K562 (cell line): ENCODE measurements around the gene GINS2. TPM values are rescaled to one million over a fixed set of nuclear protein-coding genes. Genes with fewer than 3 reads are reported as not detected.

Experiments
- ATAC-seq: fragments of 200-7000 bp; cut with Tn5 transposase; 3 replicates; pipeline ENCODE4 v1.9.1; 2020; ENCODE audit warnings: moderate library complexity
- BruUV-seq: library from RNA; stranded (reverse); fragments of 400-500 nt; replicated peaks from 2 replicates; lab custom pipeline; 2021; lab: Mats Ljungman, UMichigan
- CTCF ChIA-PET: fragments of 300-600 bp; formaldehyde crosslinking; extraction: SDS; loops from one replicate; lab custom pipeline; 2021; ENCODE audit warnings: low intra/inter-chr PET ratio; lab: Yijun Ruan, JAX
- POLR2A ChIA-PET: fragments of 300-600, 350-650 bp; sonication (Branson Sonifier 250); formaldehyde crosslinking; extraction: SDS; loops from one replicate; lab custom pipeline; 2021; ENCODE audit warnings: antibody characterized with exemption, inconsistent platforms; lab: Yijun Ruan, JAX
- DNase-seq, 4 experiments: peaks; one replicate each; pipeline versions ENCODE4 v3.0.0 to v3.0.0-alpha.2; 2011 to 2018; ENCODE audit warnings: low spot score in 3 of 4, mixed read lengths in 3 of 4; ENCODE audit errors: extremely low read depth in 1 of 4
- FAIRE-seq: peaks from 2 replicates; lab custom pipeline; 2011; peaks lifted over from hg19 to GRCh38; lab: Jason Lieb, UNC
- H2AFZ ChIP-seq: 2 replicates; pipeline ENCODE4 v1.6.0; 2011; ENCODE audit warnings: low read depth, low read length, control low read depth, inconsistent platforms
- H3K27ac ChIP-seq: fragments of 200-600 bp; 3 replicates; pipeline ENCODE4 v1.8.0; 2011; ENCODE audit warnings: low read depth, mild to moderate bottlenecking, control low read depth, inconsistent platforms, low read length, moderate library complexity, mixed read lengths; ENCODE audit errors: extremely low read depth
- H3K27me3 ChIP-seq, 2 experiments: fragments of 300-600 bp in 1 of 2; 2 replicates in 1 of 2; 3 replicates in 1 of 2; pipeline versions ENCODE4 v1.6.0 to v1.8.0; 2011; ENCODE audit warnings: inconsistent platforms in 2 of 2, low read length in 2 of 2, mild to moderate bottlenecking in 1 of 2, mixed read lengths in 1 of 2, moderate library complexity in 1 of 2; ENCODE audit not compliant: control insufficient read depth in 2 of 2, insufficient read depth in 2 of 2
- H3K36me3 ChIP-seq: fragments of 300-600 bp; 3 replicates; pipeline ENCODE4 v1.8.0; 2011; ENCODE audit warnings: mild to moderate bottlenecking, low read length, inconsistent platforms; ENCODE audit not compliant: control insufficient read depth, insufficient read depth
- H3K4me1 ChIP-seq, 2 experiments: fragments of 200-600 bp in 1 of 2; replicated peaks in 1 of 2; 2 replicates in 1 of 2; 3 replicates in 1 of 2; pipeline versions ENCODE4 v1.5.1 to v1.8.0; 2011; ENCODE audit warnings: inconsistent platforms in 2 of 2, low read length in 2 of 2, mild to moderate bottlenecking in 1 of 2, mixed read lengths in 1 of 2, moderate library complexity in 1 of 2; ENCODE audit not compliant: control insufficient read depth in 2 of 2, insufficient read depth in 2 of 2
- H3K4me2 ChIP-seq: 2 replicates; pipeline ENCODE4 v1.6.1; 2011; ENCODE audit warnings: low read length, control low read depth, inconsistent platforms, mixed read lengths; ENCODE audit not compliant: insufficient read depth
- H3K4me3 ChIP-seq: fragments of 200-600 bp; sonication (generic), shearing (Covaris generic); 2 replicates; pipeline ENCODE4 v1.5.1; 2016; ENCODE audit warnings: control low read depth, inconsistent platforms
- H3K79me2 ChIP-seq: fragments of 200-600 bp; 3 replicates; pipeline ENCODE4 v1.8.0; 2011; ENCODE audit warnings: low read length, inconsistent platforms; ENCODE audit not compliant: control insufficient read depth, insufficient read depth
- H3K9ac ChIP-seq, 2 experiments: 2 replicates each; pipeline versions ENCODE4 v1.6.0 to v1.6.1; 2011; ENCODE audit warnings: low read depth in 2 of 2, low read length in 2 of 2, control low read depth in 1 of 2, inconsistent platforms in 1 of 2, mild to moderate bottlenecking in 1 of 2, mixed read lengths in 1 of 2; ENCODE audit not compliant: insufficient read depth in 1 of 2
- H3K9me1 ChIP-seq: one replicate; pipeline ENCODE4 v1.6.0; 2011; ENCODE audit warnings: inconsistent platforms, mild to moderate bottlenecking, low read length, moderate library complexity; ENCODE audit not compliant: control insufficient read depth, insufficient read depth
- H3K9me3 ChIP-seq: replicated peaks from 2 replicates; pipeline ENCODE4 v1.5.1; 2011; ENCODE audit warnings: low read depth, low read length, inconsistent platforms; ENCODE audit not compliant: control insufficient read depth, insufficient read depth
- H4K20me1 ChIP-seq: replicated peaks from 2 replicates; pipeline ENCODE4 v1.6.1; 2011; ENCODE audit warnings: low read length, inconsistent platforms, mixed read lengths; ENCODE audit not compliant: control insufficient read depth, insufficient read depth
- CEBPG ChIP-seq, 3 experiments: fragments of 200-800 bp in 1 of 3; sonication (Bioruptor generic) in 1 of 3; sonication (generic) in 1 of 3; formaldehyde crosslinking in 1 of 3; IDR thresholded peaks in 2 of 3; conservative IDR thresholded peaks in 1 of 3; 2 replicates each; pipeline versions ENCODE4 v1.6.1 to v1.8.0; 2016 to 2022; ENCODE audit warnings: missing compliant biosample characterization in 2 of 3, missing genetic modification characterization in 2 of 3, mild to moderate bottlenecking in 1 of 3, missing genetic modification reagents in 1 of 3
- DPF2 ChIP-seq: fragments of 450-650 bp; IDR thresholded peaks from 2 replicates; pipeline ENCODE4 v1.6.1; 2016
- ELF2 ChIP-seq: fragments of 250-450 bp; sonication (Bioruptor Pico); IDR thresholded peaks from 2 replicates; pipeline ENCODE4 v1.5.0; 2021; ENCODE audit warnings: mild to moderate bottlenecking
- GATAD2A ChIP-seq: fragments of 450-650 bp; IDR thresholded peaks from 2 replicates; pipeline ENCODE4 v1.6.1; 2017
- MEF2D ChIP-seq: conservative IDR thresholded peaks from 2 replicates; pipeline ENCODE4 v1.6.1; 2016; ENCODE audit warnings: low read depth, missing genetic modification characterization, missing compliant biosample characterization
- NR2C1 ChIP-seq, 2 experiments: fragments of 450-650 bp; IDR thresholded peaks; 2 replicates each; pipeline ENCODE4 v1.6.1; 2017; ENCODE audit warnings: mild to moderate bottlenecking in 2 of 2, antibody characterized with exemption in 1 of 2, inconsistent platforms in 1 of 2, missing compliant biosample characterization in 1 of 2, missing genetic modification characterization in 1 of 2
- POLR2AphosphoS5 ChIP-seq: IDR thresholded peaks from 2 replicates; pipeline ENCODE4 v1.6.1; 2011; ENCODE audit warnings: mild to moderate bottlenecking, low read depth, low read length, moderate library complexity; ENCODE audit not compliant: control insufficient read depth, insufficient read depth
- RFX1 ChIP-seq: fragments of 450-650 bp; IDR thresholded peaks from 2 replicates; pipeline ENCODE4 v1.6.1; 2016; ENCODE audit warnings: mild to moderate bottlenecking, moderate library complexity
- RFX7 ChIP-seq: fragments of 250-450 bp; sonication (Bioruptor Pico); IDR thresholded peaks from 2 replicates; pipeline ENCODE4 v1.5.1; 2021; ENCODE audit warnings: mild to moderate bottlenecking
- TSC22D4 ChIP-seq: fragments of 450-650 bp; IDR thresholded peaks from 2 replicates; pipeline ENCODE4 v1.6.1; 2016; ENCODE audit warnings: missing genetic modification characterization, missing biosample characterization, control low read depth
- ZBTB1 ChIP-seq: sonication (generic); formaldehyde crosslinking; IDR thresholded peaks from 2 replicates; pipeline ENCODE4 v1.8.1; 2023; ENCODE audit warnings: missing genetic modification reagents, low read depth, mild to moderate bottlenecking, borderline replicate concordance
- ZEB2 ChIP-seq: fragments of 450-650 bp; IDR thresholded peaks from 2 replicates; pipeline ENCODE4 v1.6.1; 2016
- ZNF282 ChIP-seq: sonication (generic); formaldehyde crosslinking; IDR thresholded peaks from 2 replicates; pipeline ENCODE4 v1.8.1; 2023; ENCODE audit warnings: missing genetic modification reagents
- ZNF780A ChIP-seq: fragments of 250-450 bp; sonication (Bioruptor Pico); IDR thresholded peaks from 2 replicates; pipeline ENCODE4 v1.5.0; 2021; ENCODE audit warnings: mild to moderate bottlenecking
- ZSCAN29 ChIP-seq: fragments of 450-650 bp; IDR thresholded peaks from 2 replicates; pipeline ENCODE4 v1.6.1; 2017
- WGBS: fragments of 100-300 bp; shearing (Covaris generic); methylation state at CpG from one replicate; pipeline ENCODE4 v1.1.6; 2016; ENCODE audit warnings: low coverage, mixed read lengths; ENCODE audit not compliant: insufficient coverage; ENCODE audit errors: missing lambda C conversion rate; 5-methylcytosine and 5-hydroxymethylcytosine counted together
- in situ Hi-C: fragments of 300-500 bp; cut with MboI; formaldehyde crosslinking; loops from 4 replicates; pipeline ENCODE4 v1.15.0; 2018; ENCODE audit warnings: inconsistent platforms, mixed read lengths
- intact Hi-C: fragments of 100-400 bp; cut with micrococcal nuclease; formaldehyde crosslinking; loops from 2 replicates; pipeline ENCODE4 v1.14.2; 2022
- polyA plus RNA-seq, 8 experiments: library from polyadenylated mRNA; depleted of rRNA in 4 of 8; stranded (reverse) in 5 of 8; unstranded in 3 of 8; fragments of >200 nt; fragmentation: Nextera tagmentation in 2 of 8; fragmentation: Illumina TruSeq in 1 of 8; extraction: Ambion mirVana in 2 of 8; extraction: Trizol in 1 of 8; gene quantifications; 2 replicates each; pipeline versions ENCODE4 v1.2.1 to v1.2.3, GENCODE V29; 2011 to 2014; ENCODE audit warnings: inconsistent platforms in 1 of 8, missing spikeins in 1 of 8
- total RNA-seq, 7 experiments: library from RNA; depleted of rRNA in 6 of 7; stranded (reverse); fragments of >200 nt in 6 of 7; fragmentation: Illumina TruSeq in 2 of 7; extraction: Trizol in 2 of 7; gene quantifications; 2 replicates each; pipeline versions ENCODE4 v1.2.1 to v1.2.3, GENCODE V29; 2011 to 2021; ENCODE audit warnings: low replicate concordance in 1 of 7
- TF ChIP-seq, protein P1 (sequence below): fragments of 450-650 bp; conservative IDR thresholded peaks from 2 replicates; pipeline ENCODE4 v1.6.1; 2016; ENCODE audit warnings: missing genetic modification characterization, low read depth, mild to moderate bottlenecking, control low read depth, missing compliant biosample characterization
- TF ChIP-seq, protein P2 (sequence below): sonication (generic); formaldehyde crosslinking; IDR thresholded peaks from 2 replicates; pipeline ENCODE4 v1.8.0; 2022; ENCODE audit warnings: mild to moderate bottlenecking, missing genetic modification reagents
- TF ChIP-seq, protein P3 (sequence below): fragments of 450-650 bp; IDR thresholded peaks from 2 replicates; pipeline ENCODE4 v1.6.1; 2016; ENCODE audit warnings: mild to moderate bottlenecking

The GINS2 gene
- total and polyA plus RNA-seq, 9 of the 15 experiments (the other 6 are each of a cell fraction or from before 2014, with no cell fraction given) = 40.4 to 76.2 (median 44.6) TPM

DNA sequence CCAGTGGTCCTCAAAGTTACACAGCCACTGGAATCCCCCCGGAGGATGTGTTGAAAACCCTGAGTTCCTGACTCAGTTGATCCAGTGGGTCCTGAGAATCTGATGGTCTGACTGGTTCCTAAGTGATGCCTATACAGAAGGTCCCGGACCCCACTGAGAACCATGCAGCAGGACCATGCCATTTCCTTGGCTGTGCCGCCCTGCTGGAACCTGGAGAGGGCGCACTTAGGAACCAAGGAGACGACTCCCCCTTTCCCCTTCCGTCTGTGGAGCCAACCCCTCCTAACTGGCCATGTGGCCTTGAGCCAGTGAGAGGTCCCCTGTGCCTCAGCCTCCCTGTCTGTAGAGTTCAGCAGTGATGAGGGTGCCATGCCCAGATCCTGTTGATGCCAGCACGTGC is 40.1 kb upstream of the GINS2 start (continued):
- TF ChIP-seq, protein P1, sequence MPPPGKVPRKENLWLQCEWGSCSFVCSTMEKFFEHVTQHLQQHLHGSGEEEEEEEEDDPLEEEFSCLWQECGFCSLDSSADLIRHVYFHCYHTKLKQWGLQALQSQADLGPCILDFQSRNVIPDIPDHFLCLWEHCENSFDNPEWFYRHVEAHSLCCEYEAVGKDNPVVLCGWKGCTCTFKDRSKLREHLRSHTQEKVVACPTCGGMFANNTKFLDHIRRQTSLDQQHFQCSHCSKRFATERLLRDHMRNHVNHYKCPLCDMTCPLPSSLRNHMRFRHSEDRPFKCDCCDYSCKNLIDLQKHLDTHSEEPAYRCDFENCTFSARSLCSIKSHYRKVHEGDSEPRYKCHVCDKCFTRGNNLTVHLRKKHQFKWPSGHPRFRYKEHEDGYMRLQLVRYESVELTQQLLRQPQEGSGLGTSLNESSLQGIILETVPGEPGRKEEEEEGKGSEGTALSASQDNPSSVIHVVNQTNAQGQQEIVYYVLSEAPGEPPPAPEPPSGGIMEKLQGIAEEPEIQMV (tag) = peak; percentile 96
- TF ChIP-seq, all 486 proteins: peak for 5

DNA sequence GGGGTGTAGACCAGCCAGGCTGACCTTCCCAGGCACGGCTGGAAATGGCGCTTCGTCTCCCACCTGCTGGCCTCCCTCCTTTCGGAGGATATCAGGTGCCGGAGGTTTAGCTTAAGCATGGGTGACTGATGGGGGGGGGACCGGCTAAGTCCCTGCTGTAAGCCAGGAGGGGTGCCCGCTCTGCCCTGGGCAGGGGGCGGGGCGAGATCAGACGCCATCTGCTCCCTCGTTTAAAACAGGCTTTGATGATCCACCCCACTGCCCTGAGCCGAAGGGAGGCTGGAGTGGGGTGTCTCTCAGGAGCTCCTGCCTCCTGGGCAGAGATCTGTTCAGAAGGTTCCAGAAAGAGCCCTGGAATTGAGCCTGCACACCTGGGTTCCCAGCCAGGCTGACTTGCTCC is 36.2 kb upstream of the GINS2 start:
- H3K27me3 ChIP-seq = peaks cover 52 to 96% of the 10 kb centered on the region in 2 experiments; a peak in 4 of 5 replicates
- CTCF ChIA-PET = interaction anchor here (1.1 kb wide), 1 partner anchor 291 kb away, joined by 3 read pairs; no protein-coding TSS in a partner anchor
- no peaks in the 10 kb centered on the region for H3K79me2 ChIP-seq
- no peaks in the 10 kb centered on the region for H3K36me3 ChIP-seq
- no peak for ATAC-seq
- no peak overlapping the region for H3K9ac ChIP-seq
- no peaks in the 10 kb centered on the region for H3K9me1 ChIP-seq
- WGBS = 6% methylated on average over 9 of the region's 12 CpGs
- H3K4me2 ChIP-seq = no peak overlapping the region
- FAIRE-seq = no peak
- in situ Hi-C loops (no loop called here), intact Hi-C loops (no loop called here)
- no TSS peak for BruUV-seq
- POLR2A ChIA-PET = no interaction called here
- H3K27ac ChIP-seq = no peak overlapping the region
- peaks cover 0 to 9% of the 10 kb centered on the region in 2 experiments; a peak in 2 of 5 replicates for H3K4me1 ChIP-seq
- H3K9me3 ChIP-seq = no peaks in the 10 kb centered on the region
- H2AFZ ChIP-seq = no peak overlapping the region
- H3K4me3 ChIP-seq = no peak overlapping the region
- DNase-seq = no peak
- H4K20me1 ChIP-seq = peaks cover 20% of the 10 kb centered on the region; the same call in 1 of the 2 replicates
- TF ChIP-seq GATAD2A (no peak), TSC22D4 (tag) (no peak), ZNF780A (CRISPR knock-in tag) (no peak), ZBTB1 (CRISPR knock-in tag) (no peak), RFX7 (no peak), ZEB2 (no peak), ZSCAN29 (no peak), ELF2 (CRISPR knock-in tag) (no peak), CEBPG (CRISPR knock-in tag; IDR thresholded peaks at IDR 0.05) (no peak), CEBPG (tag; conservative IDR thresholded peaks at IDR 0.05 in 1 of 2, IDR thresholded peaks at IDR 0.05 in 1 of 2) (no peak), POLR2AphosphoS5 (no peak), NR2C1 (IDR thresholded peaks at IDR 0.05) (no peak), NR2C1 (tag; IDR thresholded peaks at IDR 0.05) (no peak), ZNF282 (CRISPR knock-in tag) (no peak), RFX1 (no peak), DPF2 (no peak), MEF2D (tag) (no peak)
- TF ChIP-seq, protein P2, sequence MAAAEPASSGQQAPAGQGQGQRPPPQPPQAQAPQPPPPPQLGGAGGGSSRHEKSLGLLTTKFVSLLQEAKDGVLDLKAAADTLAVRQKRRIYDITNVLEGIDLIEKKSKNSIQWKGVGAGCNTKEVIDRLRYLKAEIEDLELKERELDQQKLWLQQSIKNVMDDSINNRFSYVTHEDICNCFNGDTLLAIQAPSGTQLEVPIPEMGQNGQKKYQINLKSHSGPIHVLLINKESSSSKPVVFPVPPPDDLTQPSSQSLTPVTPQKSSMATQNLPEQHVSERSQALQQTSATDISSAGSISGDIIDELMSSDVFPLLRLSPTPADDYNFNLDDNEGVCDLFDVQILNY (CRISPR knock-in tag) = no peak
- TF ChIP-seq, protein P3, sequence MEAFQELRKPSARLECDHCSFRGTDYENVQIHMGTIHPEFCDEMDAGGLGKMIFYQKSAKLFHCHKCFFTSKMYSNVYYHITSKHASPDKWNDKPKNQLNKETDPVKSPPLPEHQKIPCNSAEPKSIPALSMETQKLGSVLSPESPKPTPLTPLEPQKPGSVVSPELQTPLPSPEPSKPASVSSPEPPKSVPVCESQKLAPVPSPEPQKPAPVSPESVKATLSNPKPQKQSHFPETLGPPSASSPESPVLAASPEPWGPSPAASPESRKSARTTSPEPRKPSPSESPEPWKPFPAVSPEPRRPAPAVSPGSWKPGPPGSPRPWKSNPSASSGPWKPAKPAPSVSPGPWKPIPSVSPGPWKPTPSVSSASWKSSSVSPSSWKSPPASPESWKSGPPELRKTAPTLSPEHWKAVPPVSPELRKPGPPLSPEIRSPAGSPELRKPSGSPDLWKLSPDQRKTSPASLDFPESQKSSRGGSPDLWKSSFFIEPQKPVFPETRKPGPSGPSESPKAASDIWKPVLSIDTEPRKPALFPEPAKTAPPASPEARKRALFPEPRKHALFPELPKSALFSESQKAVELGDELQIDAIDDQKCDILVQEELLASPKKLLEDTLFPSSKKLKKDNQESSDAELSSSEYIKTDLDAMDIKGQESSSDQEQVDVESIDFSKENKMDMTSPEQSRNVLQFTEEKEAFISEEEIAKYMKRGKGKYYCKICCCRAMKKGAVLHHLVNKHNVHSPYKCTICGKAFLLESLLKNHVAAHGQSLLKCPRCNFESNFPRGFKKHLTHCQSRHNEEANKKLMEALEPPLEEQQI = no peak
